ENCODE measurements around the gene CNTN4. TPM values are rescaled to one million over a fixed set of nuclear protein-coding genes. Genes with fewer than 3 reads are reported as not detected.

CNTN4 gene
- polyA plus RNA-seq, 1 donor (not counting 4 experiments of a cell fraction or from before 2014, with no cell fraction given): not detected

- Histone ChIP-seq H3K4me2 (ENCODE audit: control insufficient read depth, extremely low read depth, insufficient read depth, low read depth, low read length) (no peak overlapping the region), H3K9me3 (ENCODE audit: control insufficient read depth, low read depth, low read length) (no peaks in the 10 kb centered on the region), H3K27ac (ENCODE audit: control insufficient read depth, insufficient read depth, low read length) (no peak overlapping the region), H3K36me3 (ENCODE audit: control insufficient read depth in 2 of 2, extremely low read depth in 1 of 2, insufficient read depth in 2 of 2, low read length in 2 of 2) (no peaks in the 10 kb centered on the region), H3K4me3 (ENCODE audit: control insufficient read depth in 2 of 3, extremely low read depth in 1 of 3, insufficient read depth in 2 of 3, low read depth in 1 of 3, low read length in 3 of 3) (no peak overlapping the region), H3K27me3 (ENCODE audit: control insufficient read depth, extremely low read depth, insufficient read depth, low read length) (no peaks in the 10 kb centered on the region), H3K9ac (ENCODE audit: control insufficient read depth, extremely low read depth, insufficient read depth, low read length) (no peak overlapping the region), H4K20me1 (ENCODE audit: control insufficient read depth, extremely low read depth, insufficient read depth, low read length) (no peaks in the 10 kb centered on the region), H2AFZ (ENCODE audit: control insufficient read depth, low read length) (no peak overlapping the region), H3K9me1 (ENCODE audit: control insufficient read depth, extremely low read depth, insufficient read depth, low read length) (no peaks in the 10 kb centered on the region), H3K4me1 (ENCODE audit: control insufficient read depth, extremely low read depth, insufficient read depth, low read length) (no peaks in the 10 kb centered on the region), H3K79me2 (ENCODE audit: control insufficient read depth, insufficient read depth, low read length) (no peaks in the 10 kb centered on the region)
- TF ChIP-seq, protein P1, sequence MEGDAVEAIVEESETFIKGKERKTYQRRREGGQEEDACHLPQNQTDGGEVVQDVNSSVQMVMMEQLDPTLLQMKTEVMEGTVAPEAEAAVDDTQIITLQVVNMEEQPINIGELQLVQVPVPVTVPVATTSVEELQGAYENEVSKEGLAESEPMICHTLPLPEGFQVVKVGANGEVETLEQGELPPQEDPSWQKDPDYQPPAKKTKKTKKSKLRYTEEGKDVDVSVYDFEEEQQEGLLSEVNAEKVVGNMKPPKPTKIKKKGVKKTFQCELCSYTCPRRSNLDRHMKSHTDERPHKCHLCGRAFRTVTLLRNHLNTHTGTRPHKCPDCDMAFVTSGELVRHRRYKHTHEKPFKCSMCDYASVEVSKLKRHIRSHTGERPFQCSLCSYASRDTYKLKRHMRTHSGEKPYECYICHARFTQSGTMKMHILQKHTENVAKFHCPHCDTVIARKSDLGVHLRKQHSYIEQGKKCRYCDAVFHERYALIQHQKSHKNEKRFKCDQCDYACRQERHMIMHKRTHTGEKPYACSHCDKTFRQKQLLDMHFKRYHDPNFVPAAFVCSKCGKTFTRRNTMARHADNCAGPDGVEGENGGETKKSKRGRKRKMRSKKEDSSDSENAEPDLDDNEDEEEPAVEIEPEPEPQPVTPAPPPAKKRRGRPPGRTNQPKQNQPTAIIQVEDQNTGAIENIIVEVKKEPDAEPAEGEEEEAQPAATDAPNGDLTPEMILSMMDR (optimal IDR thresholded peaks at IDR 0.05 in 1 of 3, IDR thresholded peaks at IDR 0.05 in 1 of 3, conservative IDR thresholded peaks at IDR 0.05 in 1 of 3; ENCODE audit: extremely low read depth in 1 of 3, insufficient read depth in 2 of 3, low read length in 3 of 3): no peak
- TF ChIP-seq EZH2 (IDR thresholded peaks at IDR 0.05; ENCODE audit: low read length): no peak
- dilution Hi-C loops (cut with MboI; ENCODE audit: extremely low pct_ligation_motif_present, low sequenced_read_pairs): no loop called here
- DNase-seq (ENCODE audit: low read depth, low spot score) (no peak), FAIRE-seq (no peak)
These were observed 552.1 kb downstream of the CNTN4 start for GRCh38 chr3:2650746-2651145.

DNA sequence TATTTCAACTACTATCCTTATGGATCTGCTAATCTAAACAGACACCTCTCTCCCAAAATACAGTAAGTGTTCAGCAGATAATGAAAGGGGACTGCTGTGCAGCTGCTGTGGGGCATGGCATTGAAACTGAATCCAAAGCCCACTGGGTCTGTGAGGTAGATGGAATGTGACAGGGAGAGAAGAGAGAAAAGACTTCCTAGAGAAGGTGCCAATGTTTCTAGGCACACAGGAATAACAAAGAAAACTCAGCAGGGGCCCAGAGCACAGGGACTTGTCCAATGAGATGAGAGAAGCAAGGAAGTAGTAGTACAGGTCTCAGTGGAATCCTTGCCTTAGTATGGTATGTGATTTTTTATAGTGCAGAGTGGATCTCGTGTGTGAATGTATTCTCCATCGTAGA, 553.7 kb downstream of the CNTN4 start:
- dilution Hi-C loops (cut with MboI; ENCODE audit: extremely low pct_ligation_motif_present, low sequenced_read_pairs): no loop called here
- H3K9me1 ChIP-seq (ENCODE audit: control insufficient read depth, extremely low read depth, insufficient read depth, low read length): no peaks in the 10 kb centered on the region
- H3K79me2 ChIP-seq (ENCODE audit: control insufficient read depth, insufficient read depth, low read length): no peaks in the 10 kb centered on the region
- TF ChIP-seq EZH2 (IDR thresholded peaks at IDR 0.05; ENCODE audit: low read length): no peak
- TF ChIP-seq, protein P1 (optimal IDR thresholded peaks at IDR 0.05 in 1 of 3, IDR thresholded peaks at IDR 0.05 in 1 of 3, conservative IDR thresholded peaks at IDR 0.05 in 1 of 3; ENCODE audit: extremely low read depth in 1 of 3, insufficient read depth in 2 of 3, low read length in 3 of 3): no peak
- H3K27me3 ChIP-seq (ENCODE audit: control insufficient read depth, extremely low read depth, insufficient read depth, low read length): no peaks in the 10 kb centered on the region
- no peak overlapping the region for H3K4me2 ChIP-seq (ENCODE audit: control insufficient read depth, extremely low read depth, insufficient read depth, low read depth, low read length)
- H3K36me3 ChIP-seq (ENCODE audit: control insufficient read depth in 2 of 2, extremely low read depth in 1 of 2, insufficient read depth in 2 of 2, low read length in 2 of 2): no peaks in the 10 kb centered on the region
- no peak for FAIRE-seq
- no peak overlapping the region for H3K4me3 ChIP-seq (ENCODE audit: control insufficient read depth in 2 of 3, extremely low read depth in 1 of 3, insufficient read depth in 2 of 3, low read depth in 1 of 3, low read length in 3 of 3)
- no peak for DNase-seq (ENCODE audit: low read depth, low spot score)
- no peak overlapping the region for H2AFZ ChIP-seq (ENCODE audit: control insufficient read depth, low read length)
- no peaks in the 10 kb centered on the region for H3K9me3 ChIP-seq (ENCODE audit: control insufficient read depth, low read depth, low read length)
- H3K4me1 ChIP-seq (ENCODE audit: control insufficient read depth, extremely low read depth, insufficient read depth, low read length): no peaks in the 10 kb centered on the region
- H4K20me1 ChIP-seq (ENCODE audit: control insufficient read depth, extremely low read depth, insufficient read depth, low read length): no peaks in the 10 kb centered on the region
- H3K27ac ChIP-seq (ENCODE audit: control insufficient read depth, insufficient read depth, low read length): no peak overlapping the region
- no peak overlapping the region for H3K9ac ChIP-seq (ENCODE audit: control insufficient read depth, extremely low read depth, insufficient read depth, low read length)

All from keratinocyte (primary cell).